Upper lobe of left lung (tissue), 6 donors: Measurements from ENCODE around the gene U2AF1L4. TPM values are rescaled to one million over a fixed set of nuclear protein-coding genes. Genes with fewer than 3 reads are reported as not detected.

ENCODE experiments used
- ATAC-seq, 2 donors: fragments of 200-7000 bp; cut with Tn5 transposase; one replicate each; pipeline ENCODE4 v1.9.1; 2022; ENCODE audit warnings: mild to moderate bottlenecking in 2 of 2, moderate library complexity in 2 of 2; ENCODE audit not compliant: low FRiP score in 2 of 2
- DNase-seq, 2 donors: peaks; one replicate each; pipeline ENCODE4 v3.0.0-alpha.2; 2019 to 2020
- H3K27ac ChIP-seq, 4 donors: fragments of 200-600 bp; sonication (generic); one replicate each; pipeline ENCODE4 v1.5.1; 2016 to 2019
- H3K27me3 ChIP-seq, 4 donors: fragments of 200-600 bp; sonication (generic); one replicate each; pipeline ENCODE4 v1.5.1; 2017 to 2019
- H3K36me3 ChIP-seq, 4 donors: fragments of 200-600 bp; sonication (generic); one replicate each; pipeline ENCODE4 v1.5.1; 2016 to 2019
- H3K4me1 ChIP-seq, 4 donors: fragments of 200-600 bp; sonication (generic); one replicate each; pipeline ENCODE4 v1.5.1; 2018 to 2019
- H3K4me3 ChIP-seq, 4 donors: fragments of 200-600 bp; sonication (generic); one replicate each; pipeline ENCODE4 v1.5.1; 2017 to 2019; ENCODE audit warnings: mild to moderate bottlenecking in 2 of 4, moderate library complexity in 1 of 4
- H3K9me3 ChIP-seq, 4 donors: fragments of 200-600 bp; sonication (generic); one replicate each; pipeline ENCODE4 v1.5.1; 2018 to 2019
- CTCF ChIP-seq, 6 experiments: fragments of 450-650 bp in 4 of 6; fragments of 200-600 bp in 2 of 6; sonication (generic) in 2 of 6; IDR thresholded peaks; one replicate each; pipeline ENCODE4 v1.5.1; 2016 to 2019; ENCODE audit warnings: antibody characterized with exemption in 6 of 6
- EP300 ChIP-seq, 4 donors: sonication (generic); formaldehyde crosslinking; IDR thresholded peaks; one replicate each; pipeline ENCODE4 v1.5.1; 2017; ENCODE audit warnings: antibody characterized with exemption in 4 of 4, control low read depth in 2 of 4
- POLR2A ChIP-seq, 4 donors: fragments of 450-650 bp; IDR thresholded peaks; one replicate each; pipeline ENCODE4 v1.5.1; 2016 to 2017; ENCODE audit warnings: antibody characterized with exemption in 4 of 4, mild to moderate bottlenecking in 2 of 4
- POLR2AphosphoS5 ChIP-seq, 2 donors: sonication (generic); formaldehyde crosslinking; IDR thresholded peaks; one replicate each; pipeline ENCODE4 v1.5.1; 2017; ENCODE audit warnings: antibody characterized with exemption in 2 of 2
- WGBS, 2 donors: methylation state at CpG; one replicate each; pipeline ENCODE4 v1.1.5; 2017 to 2018; 5-methylcytosine and 5-hydroxymethylcytosine counted together
- total RNA-seq, 6 donors: library from RNA; depleted of rRNA in 4 of 6; stranded (reverse); fragments of >200 nt in 4 of 6; gene quantifications; one replicate each; pipeline versions ENCODE4 v1.1.0 to v1.2.1, GENCODE V29; 2016 to 2021
- donor health status: DM: no; HTN: no; CAD: no; lungs with moderate emphysema.
- donor health status: DM: no; HTN: yes; CAD: no; lungs with severe emphysema.

The U2AF1L4 gene
- total RNA-seq, 6 donors from 2014 or later = 8.5 to 157 (median 22.0) TPM

GRCh38 chr19:35715981-35716800, 29.0 kb downstream of the U2AF1L4 start:
- no peaks in the 10 kb centered on the region for H3K9me3 ChIP-seq
- peak in 1 of 2 donors; percentile 49 for ATAC-seq
- H3K4me1 ChIP-seq = peaks cover 14 to 40% (median 28%) of the 10 kb centered on the region in 4 donors
- peak; percentile 63 to 91 for DNase-seq
- H3K27me3 ChIP-seq = no peaks in the 10 kb centered on the region
- H3K27ac ChIP-seq = peak overlapping the region; percentile 84 to 97 (median 92)
- peak overlapping the region; percentile 64 to 99 (median 90) for H3K4me3 ChIP-seq
- WGBS, 2 donors = 2 to 3% methylated on average over 21 to 44 of the region's 52 CpGs
- peaks cover 0 to 16% (median 10%) of the 10 kb centered on the region in 4 donors for H3K36me3 ChIP-seq
- TF ChIP-seq POLR2A (IDR thresholded peaks at IDR 0.05) = no peak
- no peak for TF ChIP-seq EP300 (IDR thresholded peaks at IDR 0.05)
- TF ChIP-seq POLR2AphosphoS5 (IDR thresholded peaks at IDR 0.05) = no peak
- no peak for TF ChIP-seq CTCF (IDR thresholded peaks at IDR 0.05)

GRCh38 chr19:35715355-35715809, 29.8 kb downstream of the U2AF1L4 start:
- peaks cover 0 to 7% (median 4%) of the 10 kb centered on the region in 4 donors for H3K36me3 ChIP-seq
- peak overlapping the region in 1 of 4 donors; percentile 90 for H3K4me3 ChIP-seq
- DNase-seq = peak in 1 of 2 donors; percentile 49
- H3K4me1 ChIP-seq = peaks cover 14 to 39% (median 28%) of the 10 kb centered on the region in 4 donors
- H3K9me3 ChIP-seq = no peaks in the 10 kb centered on the region
- TF ChIP-seq CTCF (IDR thresholded peaks at IDR 0.05) (no peak), POLR2AphosphoS5 (IDR thresholded peaks at IDR 0.05) (no peak), POLR2A (IDR thresholded peaks at IDR 0.05) (no peak), EP300 (IDR thresholded peaks at IDR 0.05) (no peak)
- H3K27me3 ChIP-seq = no peaks in the 10 kb centered on the region
- peak overlapping the region in 3 of 4 donors; percentile 84 to 97 (median 91) for H3K27ac ChIP-seq
- 79 to 90% methylated on average over 2 to 6 of the region's 7 CpGs for WGBS, 2 donors
- ATAC-seq = no peak

- Histone ChIP-seq H3K4me3 (no peak overlapping the region), H3K27ac (peak overlapping the region in 1 of 4 donors; percentile 97), H3K27me3 (no peaks in the 10 kb centered on the region), H3K36me3 (peaks cover 0 to 1% (median under 1%) of the 10 kb centered on the region in 4 donors), H3K4me1 (peaks cover 14 to 34% (median 25%) of the 10 kb centered on the region in 4 donors), H3K9me3 (no peaks in the 10 kb centered on the region)
- ATAC-seq (no peak), DNase-seq (peak in 1 of 2 donors; percentile 54)
- TF ChIP-seq CTCF (IDR thresholded peaks at IDR 0.05) (no peak), EP300 (IDR thresholded peaks at IDR 0.05) (no peak), POLR2AphosphoS5 (IDR thresholded peaks at IDR 0.05) (no peak), POLR2A (IDR thresholded peaks at IDR 0.05) (no peak)
- 67 to 71% methylated on average over 10 of the region's 14 CpGs for WGBS, 2 donors
These were observed 30.4 kb downstream of the U2AF1L4 start for GRCh38 chr19:35714601-35715354.

- no peaks in the 10 kb centered on the region for H3K36me3 ChIP-seq
- no peak for DNase-seq
- WGBS, 2 donors = 76 to 80% methylated on average over 12 of the region's 12 CpGs
- H3K4me1 ChIP-seq = peaks cover 11 to 26% (median 20%) of the 10 kb centered on the region in 4 donors
- no peaks in the 10 kb centered on the region for H3K9me3 ChIP-seq
- TF ChIP-seq POLR2AphosphoS5 (IDR thresholded peaks at IDR 0.05) (no peak), POLR2A (IDR thresholded peaks at IDR 0.05) (no peak), EP300 (IDR thresholded peaks at IDR 0.05) (no peak), CTCF (IDR thresholded peaks at IDR 0.05) (no peak)
- H3K27ac ChIP-seq = no peak overlapping the region
- H3K4me3 ChIP-seq = no peak overlapping the region
- no peaks in the 10 kb centered on the region for H3K27me3 ChIP-seq
- no peak for ATAC-seq
These were observed 31.2 kb downstream of the U2AF1L4 start for GRCh38 chr19:35713904-35714495.
